ENCODE data around the gene TMEM52.

TMEM52 gene

GRCh38 chr1:1880617-1881312 lies 38.3 kb downstream of the TMEM52 start:
- peaks cover 24% of the 10 kb centered on the region for H3K4me1 ChIP-seq
- peaks cover 40% of the 10 kb centered on the region for H3K36me3 ChIP-seq (replicated peaks)
- in situ Hi-C loops (cut with MboI; ENCODE audit: low sequenced_read_pairs) = no loop called here
- no peaks in the 10 kb centered on the region for H3K9me3 ChIP-seq
- no peak overlapping the region for H3K4me3 ChIP-seq
- H3K27me3 ChIP-seq (ENCODE audit: low read depth) = no peaks in the 10 kb centered on the region
- no peak for DNase-seq (ENCODE audit: low spot score in 2 of 2)

- peaks cover 23% of the 10 kb centered on the region for H3K4me1 ChIP-seq
- no peaks in the 10 kb centered on the region for H3K9me3 ChIP-seq
- DNase-seq (ENCODE audit: low spot score in 2 of 2) = no peak
- H3K27me3 ChIP-seq (ENCODE audit: low read depth) = no peaks in the 10 kb centered on the region
- no peak overlapping the region for H3K4me3 ChIP-seq
- H3K36me3 ChIP-seq (replicated peaks) = peaks cover 48% of the 10 kb centered on the region
- in situ Hi-C loops (cut with MboI; ENCODE audit: low sequenced_read_pairs) = no loop called here
These were observed 39.1 kb downstream of the TMEM52 start for GRCh38 chr1:1879942-1880341.

GRCh38 chr1:1877865-1878436 lies 41.1 kb downstream of the TMEM52 start:
- DNase-seq (ENCODE audit: low spot score in 2 of 2) = no peak
- Histone ChIP-seq H3K36me3 (replicated peaks) (peaks cover 65% of the 10 kb centered on the region), H3K27me3 (ENCODE audit: low read depth) (no peaks in the 10 kb centered on the region), H3K9me3 (no peaks in the 10 kb centered on the region; the same call in 1 of the 2 replicates), H3K4me3 (no peak overlapping the region), H3K4me1 (peaks cover 6% of the 10 kb centered on the region)
- in situ Hi-C loops (cut with MboI; ENCODE audit: low sequenced_read_pairs) = no loop called here

GRCh38 chr1:1876335-1876930 lies 42.6 kb downstream of the TMEM52 start:
- in situ Hi-C loops (cut with MboI; ENCODE audit: low sequenced_read_pairs) = no loop called here

GRCh38 chr1:1875932-1876331 lies 43.1 kb downstream of the TMEM52 start:
- in situ Hi-C loops (cut with MboI; ENCODE audit: low sequenced_read_pairs) = no loop called here
- no peak overlapping the region for H3K4me3 ChIP-seq
- DNase-seq (ENCODE audit: low spot score in 2 of 2) = no peak
- H3K4me1 ChIP-seq = no peaks in the 10 kb centered on the region
- peaks cover 74% of the 10 kb centered on the region for H3K36me3 ChIP-seq (replicated peaks)
- H3K9me3 ChIP-seq = no peaks in the 10 kb centered on the region; the same call in 1 of the 2 replicates
- no peaks in the 10 kb centered on the region for H3K27me3 ChIP-seq (ENCODE audit: low read depth)

More at GRCh38 chr1:1876335-1876930, 42.6 kb downstream of the TMEM52 start:
- H3K36me3 ChIP-seq (replicated peaks) = peaks cover 74% of the 10 kb centered on the region
- DNase-seq (ENCODE audit: low spot score in 2 of 2) = no peak
- no peaks in the 10 kb centered on the region for H3K4me1 ChIP-seq
- no peaks in the 10 kb centered on the region; the same call in 1 of the 2 replicates for H3K9me3 ChIP-seq
- H3K27me3 ChIP-seq (ENCODE audit: low read depth) = no peaks in the 10 kb centered on the region
- no peak overlapping the region for H3K4me3 ChIP-seq

GRCh38 chr1:1874901-1875300 lies 44.2 kb downstream of the TMEM52 start:
- Histone ChIP-seq H3K4me3 (no peak overlapping the region), H3K9me3 (no peaks in the 10 kb centered on the region; the same call in 1 of the 2 replicates), H3K27me3 (ENCODE audit: low read depth) (no peaks in the 10 kb centered on the region), H3K4me1 (no peaks in the 10 kb centered on the region), H3K36me3 (replicated peaks) (peaks cover 68% of the 10 kb centered on the region)
- no peak for DNase-seq (ENCODE audit: low spot score in 2 of 2)
- in situ Hi-C loops (cut with MboI; ENCODE audit: low sequenced_read_pairs) = no loop called here

- Histone ChIP-seq H3K4me1 (no peaks in the 10 kb centered on the region), H3K4me3 (no peak overlapping the region), H3K27me3 (ENCODE audit: low read depth) (no peaks in the 10 kb centered on the region), H3K9me3 (no peaks in the 10 kb centered on the region; the same call in 1 of the 2 replicates), H3K36me3 (replicated peaks) (peaks cover 53% of the 10 kb centered on the region)
- DNase-seq (ENCODE audit: low spot score in 2 of 2) = no peak
- in situ Hi-C loops (cut with MboI; ENCODE audit: low sequenced_read_pairs) = no loop called here
These were observed 45.9 kb downstream of the TMEM52 start for GRCh38 chr1:1873186-1873585.

GRCh38 chr1:1872329-1872994 lies 46.6 kb downstream of the TMEM52 start:
- in situ Hi-C loops (cut with MboI; ENCODE audit: low sequenced_read_pairs) = no loop called here
- Histone ChIP-seq H3K9me3 (no peaks in the 10 kb centered on the region; the same call in 1 of the 2 replicates), H3K4me3 (no peak overlapping the region), H3K4me1 (no peaks in the 10 kb centered on the region), H3K36me3 (replicated peaks) (peaks cover 46% of the 10 kb centered on the region), H3K27me3 (ENCODE audit: low read depth) (no peaks in the 10 kb centered on the region)
- no peak for DNase-seq (ENCODE audit: low spot score in 2 of 2)

- no peak for DNase-seq (ENCODE audit: low spot score in 2 of 2)
- no peaks in the 10 kb centered on the region for H3K4me1 ChIP-seq
- H3K9me3 ChIP-seq = no peaks in the 10 kb centered on the region
- no peaks in the 10 kb centered on the region for H3K27me3 ChIP-seq (ENCODE audit: low read depth)
- H3K4me3 ChIP-seq = no peak overlapping the region
- in situ Hi-C loops (cut with MboI; ENCODE audit: low sequenced_read_pairs) = no loop called here
- peaks cover 23% of the 10 kb centered on the region for H3K36me3 ChIP-seq (replicated peaks)
These were observed 49.6 kb downstream of the TMEM52 start for GRCh38 chr1:1869469-1869868.
